Measurements from ENCODE around the gene GABRA4. TPM values are rescaled to one million over a fixed set of nuclear protein-coding genes. Genes with fewer than 3 reads are reported as not detected.

GABRA4 gene
- total RNA-seq: 0.25 TPM

- Histone ChIP-seq H3K4me1 (no peaks in the 10 kb centered on the region), H3K36me3 (no peaks in the 10 kb centered on the region), H3K4me3 (peak within 1 kb of the TSS; percentile 12 to 20), H3K27ac (no peak within 1 kb of the TSS), H3K9me3 (no peaks in the 10 kb centered on the region), H3K27me3 (no peaks in the 10 kb centered on the region)
- intact Hi-C loops (cut with DNase I): no loop called here
- no peak for TF ChIP-seq POLR2A (IDR thresholded peaks at IDR 0.05)
- no peak for TF ChIP-seq POLR2AphosphoS5 (IDR thresholded peaks at IDR 0.05; ENCODE audit: insufficient read depth in 1 of 2, low read depth in 1 of 2)
- no peak for TF ChIP-seq CTCF (IDR thresholded peaks at IDR 0.05)
- DNase-seq (ENCODE audit: extremely low spot score in 2 of 2): no peak
Observed at GRCh38 chr4:46993075-46994006, at the start of gene GABRA4. Gene GABRA4 (minus strand): TSS chr4:46993581. CDS start chr4:46993424, 157 bp downstream.

- DNase-seq (ENCODE audit: extremely low spot score in 2 of 2): no peak
- intact Hi-C loops (cut with DNase I): no loop called here
- H3K4me1 ChIP-seq: no peaks in the 10 kb centered on the region
- no peaks in the 10 kb centered on the region for H3K9me3 ChIP-seq
- no peak overlapping the region for H3K4me3 ChIP-seq
- no peaks in the 10 kb centered on the region for H3K36me3 ChIP-seq
- no peaks in the 10 kb centered on the region for H3K27me3 ChIP-seq
- H3K27ac ChIP-seq: no peak overlapping the region
- TF ChIP-seq POLR2AphosphoS5 (IDR thresholded peaks at IDR 0.05; ENCODE audit: insufficient read depth in 1 of 2, low read depth in 1 of 2): no peak
- TF ChIP-seq CTCF (IDR thresholded peaks at IDR 0.05): no peak
- no peak for TF ChIP-seq POLR2A (IDR thresholded peaks at IDR 0.05)
Observed at GRCh38 chr4:47040828-47041227, 47.4 kb upstream of the GABRA4 start.

GRCh38 chr4:47038263-47038662, 44.9 kb upstream of the GABRA4 start:
- H3K27ac ChIP-seq: no peak overlapping the region
- H3K4me3 ChIP-seq: no peak overlapping the region
- TF ChIP-seq POLR2A (IDR thresholded peaks at IDR 0.05): no peak
- TF ChIP-seq CTCF (IDR thresholded peaks at IDR 0.05): no peak
- no peaks in the 10 kb centered on the region for H3K4me1 ChIP-seq
- DNase-seq (ENCODE audit: extremely low spot score in 2 of 2): no peak
- intact Hi-C loops (cut with DNase I): no loop called here
- no peaks in the 10 kb centered on the region for H3K36me3 ChIP-seq
- H3K27me3 ChIP-seq: no peaks in the 10 kb centered on the region
- H3K9me3 ChIP-seq: no peaks in the 10 kb centered on the region

- intact Hi-C loops (cut with DNase I): no loop called here
- TF ChIP-seq POLR2AphosphoS5 (IDR thresholded peaks at IDR 0.05; ENCODE audit: insufficient read depth in 1 of 2, low read depth in 1 of 2): no peak
- TF ChIP-seq POLR2A (IDR thresholded peaks at IDR 0.05): no peak
- TF ChIP-seq CTCF (IDR thresholded peaks at IDR 0.05): peak in 1 of 3 experiments; percentile 29
- no peak for DNase-seq (ENCODE audit: extremely low spot score in 2 of 2)
- H3K27me3 ChIP-seq: no peaks in the 10 kb centered on the region
- H3K36me3 ChIP-seq: no peaks in the 10 kb centered on the region
- no peak overlapping the region for H3K27ac ChIP-seq
- H3K4me3 ChIP-seq: peak overlapping the region; percentile 33 to 35
- H3K4me1 ChIP-seq: peaks cover 8% of the 10 kb centered on the region
- H3K9me3 ChIP-seq: no peaks in the 10 kb centered on the region
Observed at GRCh38 chr4:47032405-47033106, 39.2 kb upstream of the GABRA4 start.
